22Rv1 (cell line): Measurements from ENCODE around the gene TTC12.
A peak's percentile ranks its signal among the peaks of the same experiment; 100 is the strongest.

Experiments used
- H3K27ac ChIP-seq: fragments of 450-650 bp; 2 replicates; pipeline ENCODE4 v1.5.1; 2017
- ZFX ChIP-seq: fragments of 450-650 bp; IDR thresholded peaks from 2 replicates; pipeline ENCODE4 v1.6.1; 2017; ENCODE audit warnings: antibody characterized with exemption, borderline replicate concordance
- TF ChIP-seq, protein P1 (sequence below): fragments of 450-650 bp; IDR thresholded peaks from 2 replicates; pipeline ENCODE4 v1.5.1; 2017; ENCODE audit warnings: mild to moderate bottlenecking

TTC12 gene

DNA sequence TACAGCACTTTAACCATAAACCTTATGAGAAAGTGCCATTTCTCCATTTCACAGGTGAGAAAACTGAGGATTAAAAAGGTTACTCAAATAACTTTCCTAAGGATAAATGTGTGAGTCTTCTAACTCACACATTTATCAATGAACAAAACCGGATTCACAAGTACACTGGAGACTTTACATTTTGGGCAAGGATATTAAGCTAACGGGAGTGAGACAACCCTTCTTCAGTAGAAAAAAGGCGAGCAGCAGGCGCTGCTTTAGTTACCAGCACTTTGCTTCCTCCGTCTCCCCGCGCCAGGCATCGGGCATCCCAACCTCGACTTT is 356 bp upstream of the TTC12 start:
- no peak for TF ChIP-seq ZFX
- TF ChIP-seq, protein P1, sequence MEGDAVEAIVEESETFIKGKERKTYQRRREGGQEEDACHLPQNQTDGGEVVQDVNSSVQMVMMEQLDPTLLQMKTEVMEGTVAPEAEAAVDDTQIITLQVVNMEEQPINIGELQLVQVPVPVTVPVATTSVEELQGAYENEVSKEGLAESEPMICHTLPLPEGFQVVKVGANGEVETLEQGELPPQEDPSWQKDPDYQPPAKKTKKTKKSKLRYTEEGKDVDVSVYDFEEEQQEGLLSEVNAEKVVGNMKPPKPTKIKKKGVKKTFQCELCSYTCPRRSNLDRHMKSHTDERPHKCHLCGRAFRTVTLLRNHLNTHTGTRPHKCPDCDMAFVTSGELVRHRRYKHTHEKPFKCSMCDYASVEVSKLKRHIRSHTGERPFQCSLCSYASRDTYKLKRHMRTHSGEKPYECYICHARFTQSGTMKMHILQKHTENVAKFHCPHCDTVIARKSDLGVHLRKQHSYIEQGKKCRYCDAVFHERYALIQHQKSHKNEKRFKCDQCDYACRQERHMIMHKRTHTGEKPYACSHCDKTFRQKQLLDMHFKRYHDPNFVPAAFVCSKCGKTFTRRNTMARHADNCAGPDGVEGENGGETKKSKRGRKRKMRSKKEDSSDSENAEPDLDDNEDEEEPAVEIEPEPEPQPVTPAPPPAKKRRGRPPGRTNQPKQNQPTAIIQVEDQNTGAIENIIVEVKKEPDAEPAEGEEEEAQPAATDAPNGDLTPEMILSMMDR = no peak
- peak overlapping the region; percentile 57 for H3K27ac ChIP-seq

DNA sequence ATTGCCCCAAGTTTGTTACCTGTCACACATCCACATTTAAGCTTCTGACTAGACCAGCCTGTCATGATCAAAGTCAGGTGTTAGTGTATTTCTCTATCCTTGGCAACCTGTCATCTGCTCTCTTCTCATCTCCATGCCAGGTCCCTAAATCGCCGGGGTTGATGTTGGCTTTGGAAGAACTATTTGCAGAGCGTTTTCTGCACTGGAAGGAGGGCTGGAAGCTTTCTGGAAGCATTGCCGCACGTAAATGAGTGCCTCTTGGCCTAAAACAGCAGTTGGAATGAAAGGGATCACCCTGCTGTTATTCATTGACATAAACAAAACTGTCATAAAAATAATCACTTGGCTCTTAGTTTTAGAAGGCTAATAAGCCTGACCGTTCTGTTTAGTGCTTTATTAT is 1.4 kb downstream of the TTC12 start:
- no peak for TF ChIP-seq ZFX
- TF ChIP-seq, protein P1 = no peak
- H3K27ac ChIP-seq = no peak overlapping the region

DNA sequence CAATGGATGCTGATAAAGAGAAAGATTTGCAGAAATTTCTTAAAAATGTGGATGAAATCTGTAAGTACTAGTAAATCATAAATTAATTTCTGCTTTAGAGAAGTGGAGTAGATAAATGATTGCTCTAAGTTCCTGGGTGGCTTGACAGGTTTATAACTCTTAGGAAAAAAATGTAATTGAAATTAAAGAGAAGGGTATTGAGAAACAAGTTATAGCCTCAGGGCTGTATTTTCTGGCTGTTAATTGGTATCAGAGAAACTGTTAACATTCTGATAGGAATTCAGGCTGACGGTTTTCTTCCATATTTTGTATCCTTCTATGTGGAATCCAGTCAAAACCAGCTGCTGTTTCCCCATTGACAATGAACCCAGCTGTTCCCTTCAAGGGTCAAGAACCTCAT is 1.9 kb downstream of the TTC12 start:
- no peak overlapping the region for H3K27ac ChIP-seq
- no peak for TF ChIP-seq ZFX
- TF ChIP-seq, protein P1 = no peak

DNA sequence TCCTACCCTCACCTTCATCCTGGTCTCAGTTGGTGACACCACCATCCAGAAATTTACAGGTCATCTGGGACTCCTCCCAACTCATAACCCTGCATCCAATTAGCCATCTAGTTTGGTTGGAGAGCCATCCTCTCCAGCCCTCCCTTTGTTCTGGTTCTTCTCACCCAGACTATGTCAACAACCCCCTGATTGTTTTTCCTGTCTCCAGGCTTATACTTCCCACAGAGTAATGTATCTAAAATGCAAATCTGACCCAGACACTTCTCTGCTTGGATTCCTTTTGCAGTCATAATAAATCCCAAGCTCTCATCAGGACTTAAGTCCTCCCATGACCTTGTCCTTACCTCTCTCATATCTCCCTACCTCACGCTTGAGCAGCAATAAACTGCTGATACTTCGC is 3.0 kb downstream of the TTC12 start:
- no peak overlapping the region for H3K27ac ChIP-seq
- TF ChIP-seq, protein P1 = no peak
- TF ChIP-seq ZFX = no peak

DNA sequence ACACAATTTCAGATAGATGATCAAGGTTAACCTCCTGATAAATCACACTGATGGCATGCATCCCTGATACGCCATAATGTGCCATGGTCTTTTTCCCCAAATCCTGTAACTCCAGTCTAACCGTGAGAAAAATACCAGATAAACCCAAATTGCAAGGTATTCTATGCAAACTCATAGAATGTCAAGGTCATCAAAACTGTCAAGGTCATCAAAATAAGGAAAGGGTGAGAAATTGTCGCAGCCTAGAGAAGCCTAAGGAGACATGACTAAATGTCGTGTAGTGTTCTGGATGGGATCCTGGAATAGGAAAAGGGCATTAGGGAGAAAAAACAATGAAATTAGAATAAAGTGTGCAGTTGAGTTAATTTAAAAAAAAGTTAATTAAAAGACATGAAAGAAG is 4.7 kb downstream of the TTC12 start:
- no peak for TF ChIP-seq ZFX
- TF ChIP-seq, protein P1 = no peak

DNA sequence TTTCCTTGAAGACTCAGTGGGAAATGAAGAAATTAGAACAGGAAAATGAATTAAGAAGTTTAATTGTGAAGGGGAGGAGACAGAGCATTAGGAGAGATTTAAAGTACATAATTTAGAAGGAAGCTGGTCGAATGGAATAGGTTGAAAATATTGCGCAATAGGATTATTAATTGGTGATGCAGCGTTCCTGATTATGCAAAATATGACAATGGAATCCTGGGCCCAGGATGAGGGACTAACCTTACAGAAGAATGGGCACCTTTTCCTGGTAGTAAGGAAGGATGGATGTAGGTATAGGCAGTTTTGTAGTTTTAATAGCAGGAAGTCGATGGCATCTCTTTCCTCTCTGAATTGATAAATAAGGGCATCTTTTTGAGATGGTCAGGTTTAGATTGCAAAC is 7.8 kb downstream of the TTC12 start:
- no peak overlapping the region for H3K27ac ChIP-seq
- TF ChIP-seq, protein P1 = no peak
- TF ChIP-seq ZFX = no peak

More for the DNA sequence above, 4.7 kb downstream of the TTC12 start:
- no peak overlapping the region for H3K27ac ChIP-seq

DNA sequence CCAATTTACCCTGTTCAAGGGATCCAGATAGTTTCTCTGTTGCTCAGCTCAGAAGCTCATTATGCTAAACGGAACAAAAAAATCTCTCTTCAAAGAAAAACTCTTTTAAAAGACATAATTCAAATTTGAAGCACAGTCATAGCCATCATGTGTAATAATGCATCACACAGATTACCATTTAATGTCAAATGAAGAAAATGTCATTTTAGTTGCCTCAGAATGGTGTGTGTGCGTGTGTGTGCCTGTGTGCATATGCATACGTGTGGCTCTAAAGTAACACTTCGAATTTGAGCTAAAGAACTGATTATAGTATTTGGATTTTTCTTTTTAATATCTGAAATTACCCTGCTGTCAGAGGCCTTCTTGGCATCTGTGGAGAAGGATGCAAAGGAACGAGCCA is 9.9 kb downstream of the TTC12 start:
- H3K27ac ChIP-seq = no peak overlapping the region
- TF ChIP-seq, protein P1 = no peak
- TF ChIP-seq ZFX = no peak
